ENCODE results near the gene SH3TC2. TPM values are rescaled to one million over a fixed set of nuclear protein-coding genes. Genes with fewer than 3 reads are reported as not detected.

The SH3TC2 gene
- total RNA-seq, 4 donors from 2014 or later, result 0.10 to 0.41 (median 0.20) TPM; not detected in 1

DNA sequence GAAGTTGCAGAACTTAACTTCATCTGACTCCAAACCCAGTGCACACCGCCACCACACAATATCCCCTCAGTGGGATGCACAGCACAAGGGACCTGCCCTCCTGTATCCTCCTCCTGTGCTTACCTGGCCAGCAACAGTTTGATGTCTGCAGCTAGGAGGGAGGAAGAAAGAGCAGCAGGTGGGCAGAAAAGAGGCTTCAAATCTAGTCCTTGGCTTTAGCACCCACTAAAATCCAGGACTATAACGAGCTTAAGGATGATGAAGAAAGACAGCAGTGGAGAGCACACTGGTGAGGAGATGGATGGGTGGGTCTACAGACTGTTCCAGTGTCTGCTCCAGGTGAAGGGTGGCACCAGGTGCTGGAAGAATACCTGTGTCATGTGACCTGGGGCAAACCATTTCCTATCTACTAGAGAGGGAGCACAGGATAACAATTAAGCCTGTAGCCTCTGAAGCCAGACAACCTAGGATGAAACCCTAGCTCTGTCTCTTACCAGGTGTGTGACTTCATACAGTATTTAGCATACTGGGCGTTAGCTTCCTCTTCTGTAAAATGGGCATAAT, 100.0 kb downstream of the SH3TC2 start:
- Histone ChIP-seq H3K4me3 (no peak overlapping the region), H3K27ac (peak overlapping the region; percentile 90 to 96 (median 93)), H3K9me3 (no peaks in the 10 kb centered on the region), H3K27me3 (no peaks in the 10 kb centered on the region), H3K4me1 (peaks cover 20 to 35% of the 10 kb centered on the region in 2 donors), H3K36me3 (no peaks in the 10 kb centered on the region)
- no peak for ATAC-seq
- in situ Hi-C loops (cut with MboI; ENCODE audit: low sequenced_read_pairs in 4 of 4) (no loop called here), intact Hi-C loops (cut with DNase I; ENCODE audit: low total_unique reads) (no loop called here)
- TF ChIP-seq CTCF (IDR thresholded peaks at IDR 0.05 in 4 of 5, conservative IDR thresholded peaks at IDR 0.05 in 1 of 5) (no peak), POLR2A (IDR thresholded peaks at IDR 0.05) (no peak)
- no peak for DNase-seq

- Histone ChIP-seq H3K27ac (peak overlapping the region; percentile 90 to 96 (median 93)), H3K4me3 (no peak overlapping the region), H3K4me1 (peaks cover 14 to 28% of the 10 kb centered on the region in 2 donors), H3K27me3 (no peaks in the 10 kb centered on the region), H3K36me3 (no peaks in the 10 kb centered on the region), H3K9me3 (no peaks in the 10 kb centered on the region)
- intact Hi-C loops (cut with DNase I; ENCODE audit: low total_unique reads), result no loop called here
- ATAC-seq (no peak), DNase-seq (no peak)
- TF ChIP-seq CTCF (IDR thresholded peaks at IDR 0.05 in 4 of 5, conservative IDR thresholded peaks at IDR 0.05 in 1 of 5), result no peak
- no peak for TF ChIP-seq POLR2A (IDR thresholded peaks at IDR 0.05)
- in situ Hi-C loops (cut with MboI; ENCODE audit: low sequenced_read_pairs in 4 of 4), result no loop called here
Observed at GRCh38 chr5:148962200-148962550, 100.7 kb downstream of the SH3TC2 start.

- in situ Hi-C loops (cut with MboI; ENCODE audit: low sequenced_read_pairs in 4 of 4) (no loop called here), intact Hi-C loops (cut with DNase I; ENCODE audit: low total_unique reads) (no loop called here)
- H3K4me3 ChIP-seq, result no peak overlapping the region
- H3K27ac ChIP-seq, result peak overlapping the region; percentile 90 to 96 (median 93)
- TF ChIP-seq CTCF (IDR thresholded peaks at IDR 0.05 in 4 of 5, conservative IDR thresholded peaks at IDR 0.05 in 1 of 5) (no peak), POLR2A (IDR thresholded peaks at IDR 0.05) (no peak)
- H3K27me3 ChIP-seq, result no peaks in the 10 kb centered on the region
- no peaks in the 10 kb centered on the region for H3K36me3 ChIP-seq
- H3K9me3 ChIP-seq, result no peaks in the 10 kb centered on the region
- DNase-seq (no peak), ATAC-seq (no peak)
- H3K4me1 ChIP-seq, result peaks cover 8 to 21% of the 10 kb centered on the region in 2 donors
Observed at GRCh38 chr5:148961261-148962199, 101.3 kb downstream of the SH3TC2 start.

DNA sequence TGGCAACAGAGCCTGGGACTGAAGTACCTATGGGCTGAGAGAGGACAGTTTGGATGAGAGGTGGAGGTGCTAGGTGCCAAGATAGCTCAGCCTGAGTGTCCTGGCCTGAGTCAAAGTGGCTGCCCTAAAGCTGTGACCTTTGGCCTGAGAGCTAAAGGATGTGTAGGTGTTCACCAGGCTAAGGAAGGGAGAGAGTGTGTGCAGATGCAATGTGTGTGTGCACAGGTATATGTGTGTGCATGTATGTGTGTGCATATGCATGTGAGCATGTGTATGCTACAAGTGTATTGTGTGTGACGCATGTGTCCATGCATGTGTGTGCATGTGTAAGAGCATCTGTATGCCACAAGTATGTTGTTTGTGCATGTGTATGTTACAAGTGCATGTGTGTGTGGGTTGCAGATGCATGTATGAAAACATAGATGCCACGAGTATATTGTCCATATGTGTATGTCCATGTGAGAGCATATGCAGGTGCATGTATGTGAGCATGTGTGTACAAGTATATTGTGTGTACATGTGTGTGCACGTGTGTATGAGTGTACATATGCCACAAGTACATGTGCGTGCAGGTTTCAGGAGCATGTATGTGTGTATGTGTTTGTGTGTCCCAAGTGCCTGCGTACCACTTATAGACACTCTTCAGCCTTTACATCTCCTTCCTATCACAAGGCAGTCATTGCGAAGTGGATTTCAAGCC, 102.6 kb downstream of the SH3TC2 start:
- in situ Hi-C loops (cut with MboI; ENCODE audit: low sequenced_read_pairs in 4 of 4), result no loop called here
- Histone ChIP-seq H3K4me3 (no peak overlapping the region), H3K9me3 (no peaks in the 10 kb centered on the region), H3K36me3 (no peaks in the 10 kb centered on the region), H3K27me3 (no peaks in the 10 kb centered on the region), H3K27ac (no peak overlapping the region), H3K4me1 (peaks cover 3 to 11% of the 10 kb centered on the region in 2 donors)
- intact Hi-C loops (cut with DNase I; ENCODE audit: low total_unique reads), result no loop called here
- DNase-seq (no peak), ATAC-seq (no peak)
- TF ChIP-seq CTCF (IDR thresholded peaks at IDR 0.05 in 4 of 5, conservative IDR thresholded peaks at IDR 0.05 in 1 of 5), result no peak
- TF ChIP-seq POLR2A (IDR thresholded peaks at IDR 0.05), result no peak
